Neuron (in vitro differentiated cells): ENCODE results near the gene ACIN1.

Experiments
- H2AFZ ChIP-seq: one replicate; pipeline ENCODE4 v1.6.1; 2013; ENCODE audit warnings: low read depth, mild to moderate bottlenecking, inconsistent platforms, low read length, moderate library complexity
- H3K27me3 ChIP-seq: one replicate; pipeline ENCODE4 v1.6.1; 2013; ENCODE audit warnings: low read length; ENCODE audit not compliant: insufficient read depth
- H3K36me3 ChIP-seq: one replicate; pipeline ENCODE4 v1.6.1; 2013; ENCODE audit warnings: low read length; ENCODE audit not compliant: insufficient read depth
- H3K4me1 ChIP-seq: one replicate; pipeline ENCODE4 v1.6.1; 2013; ENCODE audit warnings: low read length; ENCODE audit not compliant: insufficient read depth
- H3K4me3 ChIP-seq: 2 replicates; pipeline ENCODE4 v1.5.1; 2013; ENCODE audit warnings: mild to moderate bottlenecking, low read length, moderate library complexity
- H3K9me3 ChIP-seq: one replicate; pipeline ENCODE4 v1.6.1; 2013; ENCODE audit warnings: low read length

The ACIN1 gene

DNA sequence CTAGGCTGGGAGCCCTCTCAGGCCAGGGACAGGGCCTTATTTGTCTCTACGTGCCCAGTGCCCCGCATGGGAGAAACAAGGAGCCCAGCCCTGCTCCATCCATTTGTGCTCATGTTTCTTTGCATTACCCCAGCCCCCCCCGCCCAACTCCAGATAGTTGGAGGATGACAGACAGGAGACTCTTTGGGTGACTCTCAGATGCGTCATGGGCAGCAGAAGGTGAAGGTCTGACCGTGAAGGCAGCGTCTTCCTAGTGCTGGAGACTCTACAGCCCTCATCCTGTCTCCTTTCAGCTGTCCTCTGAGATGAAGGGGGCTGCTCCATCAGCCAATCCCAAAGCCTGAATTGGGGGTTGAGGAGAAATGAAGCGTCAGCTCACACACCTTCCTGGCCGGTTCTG lies 53.2 kb downstream of the ACIN1 start:
- Histone ChIP-seq H3K4me1 (no peaks in the 10 kb centered on the region), H3K36me3 (no peaks in the 10 kb centered on the region), H3K9me3 (no peaks in the 10 kb centered on the region), H3K27me3 (no peaks in the 10 kb centered on the region), H2AFZ (no peak overlapping the region), H3K4me3 (no peak overlapping the region)

DNA sequence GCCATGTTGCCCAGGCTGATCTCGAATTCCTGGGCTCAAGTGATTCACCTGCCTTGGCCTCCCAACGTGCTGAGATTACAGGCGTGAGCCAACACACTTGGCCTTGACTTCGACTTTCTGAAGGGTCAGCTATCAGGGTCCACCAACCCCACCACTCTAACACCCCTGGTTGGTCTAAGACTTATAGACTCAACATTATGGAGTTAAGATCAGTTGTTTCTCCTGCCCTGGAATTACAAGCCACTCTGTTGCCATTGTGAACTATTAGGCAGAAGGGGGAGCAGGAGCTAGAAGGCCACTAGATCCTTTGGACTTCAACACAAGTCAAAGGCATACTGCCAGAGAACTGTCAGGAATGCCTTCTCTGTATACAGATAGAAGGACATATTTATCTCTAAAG lies 54.8 kb downstream of the ACIN1 start:
- H3K4me3 ChIP-seq: no peak overlapping the region
- H3K4me1 ChIP-seq: peaks cover 6% of the 10 kb centered on the region
- H2AFZ ChIP-seq: no peak overlapping the region
- H3K27me3 ChIP-seq: no peaks in the 10 kb centered on the region
- no peaks in the 10 kb centered on the region for H3K9me3 ChIP-seq
- H3K36me3 ChIP-seq: no peaks in the 10 kb centered on the region

DNA sequence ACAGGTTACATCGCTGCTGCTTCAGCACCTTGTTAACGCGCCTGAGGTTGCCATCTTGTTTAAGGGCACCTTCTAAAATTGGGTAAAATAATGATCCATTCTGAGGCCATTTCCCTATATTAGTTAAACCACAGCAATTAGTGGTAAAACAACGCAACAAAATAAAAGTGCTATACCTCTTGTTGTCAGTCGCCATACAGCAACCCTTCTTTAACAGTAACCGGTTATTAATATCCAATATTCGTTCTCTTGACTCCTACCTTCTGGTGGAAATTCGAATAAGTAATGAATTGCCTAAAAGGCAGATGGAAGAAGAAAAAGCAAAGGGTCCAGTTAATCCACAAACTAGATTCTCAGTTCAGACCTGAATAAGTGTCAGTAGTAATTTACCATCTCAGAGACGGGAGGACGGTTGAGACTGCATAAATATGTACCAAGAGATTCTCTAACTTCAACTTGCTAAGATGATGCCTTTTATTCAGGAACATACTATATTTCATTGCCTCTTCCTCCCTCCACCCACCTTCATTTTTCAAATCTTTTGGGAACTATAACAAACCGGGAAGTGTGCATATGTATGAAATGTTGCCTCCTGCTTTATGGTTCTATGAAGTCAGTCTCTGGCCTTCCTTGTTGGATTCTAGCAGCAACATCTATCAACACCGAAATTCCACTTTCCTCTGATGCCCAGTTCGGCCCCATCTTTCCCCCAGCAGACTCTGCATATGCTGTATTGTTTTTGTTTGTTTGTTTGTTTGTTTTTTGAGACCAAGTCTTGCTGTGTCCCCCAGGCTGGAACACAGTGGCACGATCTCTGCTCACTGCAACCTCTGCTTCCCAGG lies 59.4 kb downstream of the ACIN1 start:
- no peaks in the 10 kb centered on the region for H3K27me3 ChIP-seq
- peak overlapping the region; percentile 85 for H3K4me3 ChIP-seq
- peaks cover 13% of the 10 kb centered on the region for H3K4me1 ChIP-seq
- H3K9me3 ChIP-seq: no peaks in the 10 kb centered on the region
- H3K36me3 ChIP-seq: peaks cover 22% of the 10 kb centered on the region
- peak overlapping the region; percentile 49 for H2AFZ ChIP-seq

DNA sequence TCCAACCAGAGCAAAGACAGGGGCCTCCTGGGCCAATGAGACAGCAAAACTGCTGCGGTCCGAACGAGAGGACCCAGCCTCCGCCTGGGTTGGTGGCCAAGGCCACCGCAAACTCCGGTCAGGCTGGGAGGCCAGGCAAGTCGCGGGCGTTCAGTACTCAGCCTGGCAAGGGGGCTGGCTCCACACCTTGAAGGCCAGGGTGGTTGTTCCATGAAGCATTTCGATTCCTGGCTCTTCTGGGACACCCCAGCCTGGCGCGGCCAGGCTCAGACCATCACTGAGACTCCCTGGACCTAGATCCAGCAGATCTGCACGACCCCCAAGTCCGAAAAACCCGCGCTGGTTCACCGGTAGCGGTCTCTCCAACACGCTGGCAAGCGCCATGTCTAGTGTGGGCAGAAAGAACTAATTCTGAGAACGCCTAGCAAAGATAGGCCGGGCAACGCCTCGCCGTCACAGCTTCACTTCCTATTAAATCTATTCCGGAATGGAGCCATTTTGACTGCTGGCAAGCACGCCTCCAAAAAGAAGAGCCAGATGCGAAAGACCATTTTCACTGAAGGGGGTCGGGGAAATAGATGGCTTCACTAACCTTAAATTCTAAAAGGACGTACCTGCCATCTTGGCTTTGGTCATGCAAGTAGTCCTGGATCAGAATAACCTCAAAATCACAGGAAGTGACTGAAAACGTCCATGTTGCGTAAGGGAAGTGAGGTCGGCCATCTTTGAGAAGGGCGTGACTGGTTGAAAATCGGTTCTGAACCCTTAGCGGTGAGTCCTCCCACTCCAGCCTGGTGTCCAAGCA lies 60.2 kb downstream of the ACIN1 start, which contains the start of gene PSMB5:
PSMB5 (minus strand) TSS at position 403 of the 805 bp plus-strand sequence; CDS start at position 384, 19 bp downstream.
- Histone ChIP-seq H3K36me3 (peaks cover 25% of the 10 kb centered on the region), H2AFZ (peak within 1 kb of the TSS; percentile 49), H3K9me3 (no peaks in the 10 kb centered on the region), H3K27me3 (no peaks in the 10 kb centered on the region), H3K4me1 (peaks cover 13% of the 10 kb centered on the region), H3K4me3 (peak within 1 kb of the TSS; percentile 85)

DNA sequence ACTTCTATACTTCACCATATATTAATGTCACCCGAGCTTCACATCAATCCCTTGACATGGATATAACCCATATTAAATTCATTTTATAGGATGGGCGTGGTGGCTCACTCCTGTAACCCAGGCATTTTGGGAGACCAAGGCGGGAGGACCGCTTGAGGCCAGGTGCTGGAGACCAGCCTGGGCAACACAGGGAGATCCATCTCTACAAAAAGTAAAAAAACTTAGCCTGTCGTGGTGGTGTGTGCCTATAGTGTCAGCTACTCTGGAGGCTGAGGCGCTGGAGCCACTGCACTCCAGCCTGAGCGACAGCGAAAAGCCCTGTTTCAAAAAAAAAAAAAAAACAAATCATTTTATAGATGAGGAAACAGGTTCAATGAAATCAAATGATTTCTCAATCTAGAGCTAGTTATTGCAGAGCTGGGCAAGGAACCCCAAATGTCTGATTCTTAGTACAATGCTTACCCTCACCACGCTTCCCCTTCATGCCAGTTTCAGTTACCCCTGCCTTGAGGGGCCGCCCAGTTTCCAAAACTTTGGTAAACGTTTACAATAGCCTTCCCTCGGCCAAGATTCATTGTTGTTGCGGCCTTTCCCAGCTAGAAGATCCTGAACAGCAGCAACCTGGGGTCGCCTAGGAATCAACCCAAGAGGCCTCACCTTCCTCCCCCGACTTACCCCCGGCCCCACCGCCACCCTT lies 61.0 kb downstream of the ACIN1 start:
- H3K4me3 ChIP-seq: peak overlapping the region; percentile 85
- peaks cover 32% of the 10 kb centered on the region for H3K36me3 ChIP-seq
- no peaks in the 10 kb centered on the region for H3K9me3 ChIP-seq
- peak overlapping the region; percentile 49 for H2AFZ ChIP-seq
- H3K4me1 ChIP-seq: peaks cover 13% of the 10 kb centered on the region
- no peaks in the 10 kb centered on the region for H3K27me3 ChIP-seq

DNA sequence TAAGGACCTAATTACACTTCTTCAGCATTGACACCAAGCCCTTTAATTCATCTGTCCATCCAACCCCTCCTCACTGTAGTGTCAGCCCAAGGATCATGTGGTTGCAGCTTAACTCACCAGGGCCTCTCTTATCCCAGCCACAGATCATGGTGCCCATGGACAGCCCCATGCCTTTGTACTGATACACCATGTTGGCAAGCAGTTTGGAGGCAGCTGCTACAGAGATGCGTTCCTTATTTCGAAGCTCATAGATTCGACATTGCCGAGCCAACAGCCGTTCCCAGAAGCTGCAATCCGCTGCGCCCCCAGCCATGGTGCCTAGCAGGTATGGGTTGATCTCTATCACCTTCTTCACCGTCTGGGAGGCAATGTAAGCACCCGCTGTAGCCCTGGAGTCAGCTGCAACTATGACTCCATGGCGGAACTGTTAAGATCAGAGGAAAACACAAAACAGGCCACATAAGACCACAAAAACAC lies 61.6 kb downstream of the ACIN1 start:
- no peaks in the 10 kb centered on the region for H3K9me3 ChIP-seq
- no peak overlapping the region for H2AFZ ChIP-seq
- H3K36me3 ChIP-seq: peaks cover 38% of the 10 kb centered on the region
- H3K4me1 ChIP-seq: peaks cover 13% of the 10 kb centered on the region
- H3K27me3 ChIP-seq: no peaks in the 10 kb centered on the region
- peak overlapping the region; percentile 85 for H3K4me3 ChIP-seq

DNA sequence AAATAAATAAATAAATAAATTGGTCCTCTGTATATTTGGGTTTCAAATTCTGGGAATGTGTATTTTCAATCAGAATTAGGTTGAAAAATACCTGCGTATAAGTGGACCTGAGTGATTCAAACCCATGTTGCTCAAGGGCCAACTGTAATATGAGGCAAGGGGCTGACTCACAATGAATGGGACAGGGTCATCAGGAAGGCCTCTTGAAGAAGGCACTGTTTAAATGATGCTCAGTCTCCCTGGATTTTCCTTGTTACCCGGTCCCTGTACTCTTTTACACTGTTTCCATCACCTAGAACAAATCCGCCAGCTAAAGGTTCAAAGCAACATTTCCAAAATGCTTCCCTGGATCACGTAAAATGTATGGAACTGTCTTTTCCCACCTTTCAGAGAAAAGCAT lies 64.0 kb downstream of the ACIN1 start:
- no peaks in the 10 kb centered on the region for H3K9me3 ChIP-seq
- peaks cover 50% of the 10 kb centered on the region for H3K36me3 ChIP-seq

DNA sequence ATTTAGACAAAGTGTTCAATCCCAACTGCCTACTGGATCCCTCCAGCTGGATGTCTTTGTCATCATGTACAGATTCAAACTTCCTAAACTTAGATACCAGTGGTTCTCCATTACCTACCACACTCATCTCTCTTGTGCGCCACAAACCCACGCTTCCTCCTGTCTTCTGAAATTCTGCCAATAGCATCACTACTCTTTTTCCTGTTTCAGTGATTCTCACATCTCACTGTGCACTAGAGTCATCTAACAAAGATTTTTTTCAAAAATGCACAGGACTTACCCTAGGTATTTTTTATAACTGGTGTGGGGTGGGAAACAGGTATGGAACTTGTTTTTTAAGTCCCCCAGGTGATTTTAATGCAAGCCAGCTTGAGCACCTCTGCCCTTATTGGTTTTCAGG lies 66.1 kb downstream of the ACIN1 start:
- no peaks in the 10 kb centered on the region for H3K9me3 ChIP-seq
- H3K27me3 ChIP-seq: no peaks in the 10 kb centered on the region
- H3K4me1 ChIP-seq: peaks cover 5% of the 10 kb centered on the region
- no peak overlapping the region for H2AFZ ChIP-seq
- peaks cover 57% of the 10 kb centered on the region for H3K36me3 ChIP-seq
- H3K4me3 ChIP-seq: no peak overlapping the region

More for the DNA sequence above, 64.0 kb downstream of the ACIN1 start:
- H3K4me1 ChIP-seq: peaks cover 13% of the 10 kb centered on the region
- no peak overlapping the region for H2AFZ ChIP-seq
- no peaks in the 10 kb centered on the region for H3K27me3 ChIP-seq
- H3K4me3 ChIP-seq: no peak overlapping the region

DNA sequence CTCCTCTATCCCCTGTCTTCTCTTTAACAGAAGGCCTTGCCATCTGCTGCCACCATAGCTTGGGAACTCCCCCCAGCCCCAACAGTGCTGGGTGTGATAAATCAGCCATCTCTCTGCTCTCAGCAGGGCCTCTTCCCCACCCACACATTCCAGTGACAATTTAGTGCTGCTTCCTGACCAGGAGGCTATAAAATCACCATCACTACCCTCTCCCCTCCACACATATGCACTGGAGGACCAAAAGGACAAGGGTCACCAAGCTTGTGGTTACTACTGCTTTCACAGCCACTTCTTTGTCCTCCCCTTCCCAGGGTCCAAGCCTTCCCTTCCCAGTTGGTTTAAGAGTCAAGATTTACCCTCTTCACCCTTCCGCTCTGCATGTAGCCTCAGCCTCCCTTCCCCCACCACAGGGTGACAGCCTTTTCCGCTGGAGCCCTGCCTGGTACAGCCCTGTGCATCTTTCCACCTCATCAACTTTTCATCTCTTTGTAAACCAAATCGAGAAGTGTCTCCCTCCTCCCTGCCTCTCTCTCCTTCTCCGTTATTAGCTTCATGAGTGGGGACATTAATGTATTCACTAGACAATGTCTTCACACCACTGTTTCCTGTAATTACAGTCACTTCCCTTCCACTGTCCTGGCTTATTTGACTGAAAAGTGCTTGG lies 69.7 kb downstream of the ACIN1 start:
- peaks cover 32% of the 10 kb centered on the region for H3K36me3 ChIP-seq
- no peaks in the 10 kb centered on the region for H3K9me3 ChIP-seq
- no peaks in the 10 kb centered on the region for H3K4me1 ChIP-seq
- no peak overlapping the region for H2AFZ ChIP-seq
- no peak overlapping the region for H3K4me3 ChIP-seq
- no peaks in the 10 kb centered on the region for H3K27me3 ChIP-seq

DNA sequence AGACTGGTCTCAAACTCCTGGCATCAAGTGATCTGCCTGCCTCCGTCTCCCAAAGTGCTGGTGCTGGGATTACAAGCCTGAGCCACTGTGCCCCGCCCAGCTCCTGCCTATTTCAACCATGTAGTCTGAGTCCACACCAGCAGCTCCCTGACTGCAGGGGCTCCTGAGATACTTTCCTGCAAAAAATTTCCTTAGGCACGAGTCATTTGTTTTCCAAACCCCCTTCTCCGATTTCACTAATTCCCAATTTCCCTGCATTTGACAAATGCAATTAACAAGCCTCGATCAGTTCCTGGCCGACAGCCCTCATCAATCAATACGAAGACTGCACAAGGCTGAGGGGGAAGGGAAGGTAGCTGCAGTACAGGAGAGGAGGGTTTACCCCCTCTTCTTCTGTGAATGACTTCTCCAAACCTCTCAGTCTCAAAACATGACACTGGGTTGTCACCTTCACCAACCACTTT lies 70.3 kb downstream of the ACIN1 start:
- H3K27me3 ChIP-seq: no peaks in the 10 kb centered on the region
- no peaks in the 10 kb centered on the region for H3K4me1 ChIP-seq
- no peak overlapping the region for H3K4me3 ChIP-seq
- H3K9me3 ChIP-seq: no peaks in the 10 kb centered on the region
- no peak overlapping the region for H2AFZ ChIP-seq
- H3K36me3 ChIP-seq: peaks cover 31% of the 10 kb centered on the region

DNA sequence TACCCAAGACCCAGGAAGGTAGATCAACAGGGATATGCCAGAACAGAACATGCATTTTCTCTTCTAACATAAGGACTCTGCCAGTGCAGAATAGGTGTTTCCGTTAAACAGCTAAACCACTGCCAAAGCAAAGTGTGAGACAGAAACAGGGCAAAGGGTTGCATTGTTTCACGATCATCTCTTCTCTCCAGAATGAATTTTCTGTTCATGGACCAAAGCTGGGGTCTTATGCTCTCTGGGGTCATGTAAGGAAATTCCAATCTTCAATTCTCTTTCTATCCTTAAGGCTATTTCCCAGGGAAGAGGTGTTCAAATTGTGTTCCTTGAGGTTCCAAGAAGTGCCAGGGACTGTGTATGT lies 71.2 kb downstream of the ACIN1 start:
- Histone ChIP-seq H3K36me3 (peaks cover 23% of the 10 kb centered on the region), H3K9me3 (no peaks in the 10 kb centered on the region), H3K27me3 (no peaks in the 10 kb centered on the region), H3K4me3 (no peak overlapping the region), H2AFZ (no peak overlapping the region), H3K4me1 (no peaks in the 10 kb centered on the region)

DNA sequence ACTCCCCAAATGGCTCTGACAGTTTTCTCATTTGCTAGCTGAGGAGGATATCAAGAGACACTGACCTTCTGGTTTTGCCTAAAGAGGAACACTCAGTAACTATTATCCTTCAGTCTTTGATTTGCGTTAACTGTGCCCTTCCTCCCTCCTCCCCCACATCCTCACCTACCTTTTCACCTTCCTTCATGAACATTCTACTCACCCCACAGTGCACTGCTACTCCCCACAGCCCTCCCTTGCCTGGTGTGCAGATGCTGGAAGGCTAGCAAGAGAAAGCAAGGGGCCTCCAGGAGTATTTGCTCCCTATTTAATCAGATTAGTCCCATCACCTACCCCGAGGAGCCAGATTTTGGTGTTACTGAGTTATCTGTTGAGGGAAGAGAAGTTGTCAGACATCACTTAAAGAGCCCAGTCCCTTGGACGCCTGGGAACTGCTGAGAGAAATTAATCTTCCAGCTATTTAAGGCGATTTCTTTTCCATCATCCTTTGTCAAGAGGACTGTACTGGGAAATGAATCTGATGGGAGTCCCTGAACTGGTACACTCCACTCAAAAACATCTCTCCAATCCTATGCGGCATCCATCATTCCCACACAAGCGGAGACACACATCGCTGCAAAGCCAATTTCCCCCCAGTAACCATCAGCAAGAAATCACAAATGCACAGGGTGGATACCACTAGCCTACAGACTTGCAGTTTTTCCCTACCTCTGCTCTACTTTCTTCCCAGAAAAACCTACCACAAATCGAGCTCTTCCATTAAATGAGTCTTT lies 71.7 kb downstream of the ACIN1 start:
- Histone ChIP-seq H3K27me3 (no peaks in the 10 kb centered on the region), H3K36me3 (peaks cover 18% of the 10 kb centered on the region), H3K4me3 (no peak overlapping the region), H3K9me3 (no peaks in the 10 kb centered on the region), H3K4me1 (no peaks in the 10 kb centered on the region), H2AFZ (no peak overlapping the region)
